GM21526 (cell line): Measurements from ENCODE around the gene FAM131B.

ENCODE experiments used
- ATAC-seq: cut with Tn5 transposase; IDR thresholded peaks from one replicate; pipeline ENCODE4 v1.9.1; 2021; ENCODE audit warnings: moderate library complexity; ENCODE audit not compliant: unreplicated experiment, low FRiP score

Gene FAM131B

DNA sequence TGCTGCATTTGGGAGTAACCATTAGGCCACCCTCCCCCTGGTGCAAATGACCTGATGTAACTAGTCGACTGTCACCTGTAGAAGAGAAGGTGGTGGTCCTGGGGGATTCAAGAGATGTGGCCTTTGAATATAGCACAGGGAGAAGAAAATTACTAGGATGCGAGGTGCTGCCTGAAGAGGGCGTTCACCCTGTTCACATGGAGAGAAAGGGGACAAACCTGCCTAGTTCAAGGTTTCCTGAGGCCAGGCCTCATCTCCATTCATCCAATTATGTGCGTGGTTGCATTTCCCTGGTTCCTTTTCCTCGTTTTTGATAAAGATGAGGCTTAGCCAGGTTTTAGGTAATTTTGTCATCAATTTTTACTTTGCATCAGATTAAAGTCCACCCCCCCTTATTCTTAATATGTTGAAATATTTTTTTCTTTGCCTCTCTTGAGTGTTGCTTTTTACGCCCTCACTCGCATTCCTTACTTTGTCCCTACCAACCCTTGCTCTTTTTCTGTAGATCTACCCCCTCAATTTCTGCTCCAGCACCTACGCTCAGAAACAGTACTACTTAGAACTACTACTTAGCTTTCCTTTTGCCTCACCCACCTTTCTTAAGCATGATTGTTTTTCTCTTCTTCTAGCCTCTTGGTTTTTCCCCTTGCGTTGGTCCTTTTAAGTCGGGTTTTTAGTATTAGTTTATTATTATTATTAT lies 32.9 kb downstream of the FAM131B start:
- ATAC-seq, result no peak

DNA sequence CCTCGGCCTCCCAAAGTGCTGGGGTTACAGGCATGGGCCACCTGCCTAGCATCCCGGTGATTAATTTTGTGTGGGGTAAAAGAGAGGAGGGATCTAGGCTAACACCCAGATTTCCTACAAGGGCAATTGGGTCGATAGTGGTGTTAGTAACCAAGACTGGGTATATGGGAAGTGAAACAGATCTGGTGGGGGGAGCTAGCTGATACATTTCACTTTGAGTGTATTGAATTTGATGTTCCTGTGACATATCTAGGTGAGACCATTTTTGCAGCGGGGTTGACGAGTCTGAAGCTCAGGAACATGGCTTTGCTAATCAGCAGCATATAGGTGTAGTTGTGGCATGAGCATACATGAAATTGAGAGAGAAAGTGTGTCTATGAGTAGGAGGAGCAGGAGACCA lies 34.6 kb downstream of the FAM131B start:
- ATAC-seq, result peak; percentile 68

DNA sequence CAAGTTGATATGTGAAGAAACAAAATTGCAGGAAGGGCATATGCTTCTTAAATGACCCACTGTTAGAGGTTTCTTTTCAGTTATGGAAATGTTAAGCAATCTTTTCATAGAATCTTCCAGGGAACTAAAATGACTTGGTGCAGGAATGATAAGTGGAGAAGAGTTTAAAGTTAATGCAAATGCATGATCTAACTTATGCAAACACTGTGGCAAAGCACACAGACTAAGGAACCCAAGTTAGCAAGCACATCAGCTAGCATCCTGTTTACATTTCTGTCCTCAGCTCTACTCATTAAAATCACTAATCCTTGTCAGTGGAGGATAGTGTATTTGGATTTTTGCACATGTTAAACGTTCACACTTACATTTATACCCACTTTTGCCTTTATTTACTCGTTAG lies 37.3 kb downstream of the FAM131B start:
- no peak for ATAC-seq

DNA sequence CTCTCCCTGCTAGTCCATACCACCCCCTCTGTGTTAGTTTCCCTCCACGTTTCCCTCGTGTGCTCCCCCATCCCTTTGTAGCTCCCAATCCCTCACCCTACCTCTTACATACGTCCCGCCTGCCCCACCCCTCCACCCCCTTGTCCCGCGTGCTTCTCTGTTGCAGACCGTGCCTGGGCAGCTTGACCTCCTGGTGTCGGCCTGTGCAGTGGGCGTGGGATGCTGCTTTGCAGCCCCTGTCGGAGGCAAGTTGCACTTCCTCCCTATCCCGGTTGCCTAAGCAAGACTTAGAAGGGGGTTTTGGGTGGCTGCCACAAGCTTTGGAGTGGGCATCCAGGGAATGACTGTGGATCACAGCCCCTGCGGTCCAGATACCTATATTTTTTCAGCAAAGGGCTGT lies 38.9 kb downstream of the FAM131B start:
- ATAC-seq, result no peak

DNA sequence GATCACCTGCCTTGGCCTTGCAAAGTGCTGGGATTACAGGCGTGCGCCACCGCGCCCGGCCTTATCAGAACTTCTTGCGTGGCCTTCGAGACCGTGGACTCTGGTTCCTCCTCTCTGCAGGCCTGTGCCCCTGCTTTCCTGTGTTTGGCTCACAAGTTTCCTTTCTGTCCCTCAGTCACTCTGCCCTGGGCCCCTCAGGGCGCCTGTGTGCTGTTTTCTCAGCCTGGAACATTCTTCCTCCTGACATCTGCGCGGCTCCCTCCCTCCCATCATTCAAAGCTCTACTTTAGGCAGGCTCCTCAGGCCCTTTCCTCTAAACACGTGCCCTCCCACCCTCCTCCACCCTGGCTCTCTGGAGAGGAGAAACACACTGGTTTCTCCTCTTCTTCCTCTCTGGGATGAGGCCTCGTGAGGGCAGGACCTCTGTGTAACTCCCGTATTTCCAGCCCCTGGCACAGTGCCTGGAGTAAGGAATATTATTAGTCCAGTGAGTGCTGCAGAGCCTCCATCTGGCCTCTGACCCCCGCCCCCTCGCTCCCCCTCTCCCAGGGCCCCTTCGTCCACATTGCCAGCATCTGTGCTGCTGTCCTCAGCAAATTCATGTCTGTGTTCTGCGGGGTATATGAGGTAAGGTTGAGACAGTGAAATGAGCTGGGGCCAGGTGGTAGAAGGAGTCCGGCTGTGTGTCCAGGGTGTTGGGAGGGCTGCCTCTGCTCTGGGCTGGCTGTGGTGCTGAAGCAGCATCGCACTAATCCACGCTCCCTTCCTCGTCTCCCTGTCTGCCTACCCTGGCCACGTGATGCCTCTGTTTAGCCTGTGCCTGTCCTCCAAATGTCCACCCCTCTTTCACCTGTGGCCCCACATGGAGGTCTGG lies 39.5 kb downstream of the FAM131B start:
- no peak for ATAC-seq

DNA sequence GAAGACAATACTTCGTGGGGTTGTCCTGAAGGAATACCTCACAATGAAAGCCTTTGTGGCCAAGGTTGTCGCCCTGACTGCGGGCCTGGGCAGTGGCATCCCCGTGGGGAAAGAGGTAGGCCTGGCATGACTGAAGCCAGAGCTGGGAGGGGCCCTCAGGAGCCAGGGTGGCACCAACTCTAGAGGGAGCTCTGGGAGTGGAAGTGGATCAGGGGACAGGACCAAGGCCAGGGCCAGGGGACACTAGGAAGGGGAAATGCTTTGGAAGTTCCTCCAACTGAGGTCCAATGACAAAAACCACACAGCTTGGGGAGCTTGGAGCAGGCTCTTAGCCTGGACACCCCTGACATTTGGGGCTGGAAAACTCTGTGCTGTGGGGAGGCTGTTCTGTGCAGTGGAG lies 40.8 kb downstream of the FAM131B start:
- ATAC-seq, result no peak

DNA sequence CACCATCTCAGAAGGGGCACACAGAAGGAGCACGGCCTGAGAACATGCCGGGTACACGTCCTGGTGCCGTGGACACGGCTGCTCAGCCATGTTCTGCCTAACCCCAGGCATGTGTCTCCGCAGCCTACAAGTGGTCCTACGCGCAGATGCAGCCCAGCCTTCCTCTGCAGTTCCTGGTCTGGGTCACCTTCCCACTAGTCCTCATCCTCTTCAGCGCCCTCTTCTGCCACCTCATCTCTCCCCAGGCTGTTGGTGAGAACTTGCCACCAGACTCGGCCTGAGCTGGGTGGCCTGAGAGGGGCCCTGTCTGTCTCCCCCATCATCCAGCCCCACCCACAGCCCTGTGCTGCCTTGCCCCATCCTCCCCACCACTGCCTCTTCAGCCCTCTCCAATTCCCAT lies 41.3 kb downstream of the FAM131B start:
- ATAC-seq, result no peak

DNA sequence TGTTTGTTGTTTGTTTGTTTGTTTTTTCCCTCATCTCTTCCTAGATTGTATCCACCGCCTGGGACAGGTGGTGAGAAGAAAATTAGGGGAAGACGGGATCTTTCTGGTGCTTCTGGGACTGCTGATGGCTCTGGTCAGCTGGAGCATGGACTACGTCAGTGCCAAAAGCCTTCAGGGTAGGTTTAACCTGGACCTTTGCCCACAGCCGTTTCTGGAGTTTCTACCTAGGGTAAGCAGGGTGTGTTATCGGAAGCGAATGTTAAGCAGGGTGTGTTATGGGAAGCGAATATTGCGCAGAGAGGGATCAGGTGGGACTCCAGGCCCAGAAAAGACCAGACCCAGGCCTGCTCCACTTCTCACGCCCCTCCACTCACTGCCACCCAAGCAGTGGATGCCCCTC lies 41.9 kb downstream of the FAM131B start:
- no peak for ATAC-seq

DNA sequence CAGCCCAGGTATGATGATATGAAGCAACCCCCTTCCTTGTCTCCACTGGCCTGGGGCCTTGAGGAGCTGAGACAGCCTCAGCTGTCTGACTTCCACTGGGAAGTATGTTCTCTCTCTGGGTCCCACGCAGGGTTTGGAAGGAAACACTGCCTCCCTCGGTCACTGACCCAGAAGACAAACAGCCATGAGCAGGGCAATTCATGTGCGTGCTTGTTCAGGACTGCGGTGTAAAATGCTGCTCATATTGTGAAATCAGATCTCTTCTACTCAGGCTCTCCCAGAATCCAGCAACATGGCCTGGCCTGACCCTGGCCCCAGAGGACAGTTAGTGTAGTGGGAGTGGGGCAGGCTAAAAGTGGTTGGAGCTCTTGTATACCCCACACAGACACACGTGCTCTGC lies 43.9 kb downstream of the FAM131B start:
- ATAC-seq, result no peak

DNA sequence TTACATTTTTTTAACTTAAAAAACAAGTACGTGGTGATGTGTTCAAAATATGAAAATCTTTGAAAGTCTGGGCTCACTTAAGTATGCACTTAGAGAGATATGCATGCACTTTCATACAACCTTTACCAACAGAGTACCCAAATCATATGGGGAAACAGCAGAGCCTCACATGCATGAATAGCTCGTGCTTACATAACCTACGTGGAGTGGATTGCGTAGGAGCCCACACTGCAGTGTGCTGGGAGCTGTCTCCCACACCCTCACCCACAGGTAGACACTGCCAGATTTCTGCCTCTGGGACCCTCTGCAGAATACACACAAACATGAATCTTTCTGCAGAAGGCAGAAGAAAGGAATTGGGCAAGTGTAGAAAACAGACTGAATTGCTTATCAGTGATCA lies 46.0 kb downstream of the FAM131B start:
- ATAC-seq, result no peak

DNA sequence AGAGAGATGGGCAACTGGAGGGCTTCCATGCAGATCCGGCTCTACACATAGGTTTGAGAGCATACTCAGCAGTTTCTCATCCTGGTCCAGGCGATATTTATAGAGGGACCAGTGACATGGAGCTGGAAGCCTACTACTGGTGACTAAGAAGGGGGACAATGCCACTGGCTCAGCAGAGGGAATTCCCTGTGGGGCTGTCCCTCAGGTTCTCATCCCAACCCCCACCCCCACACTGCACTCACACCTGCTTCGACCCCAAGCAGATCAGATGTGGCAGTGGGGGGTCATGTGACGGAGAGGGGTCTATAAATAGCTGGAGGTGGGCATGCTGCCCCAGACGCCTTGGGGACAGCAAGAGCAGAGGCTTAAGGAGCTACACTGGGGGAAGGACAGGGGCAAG lies 46.7 kb downstream of the FAM131B start, which contains the start of gene CLCN1:
Gene CLCN1 (plus strand): TSS at position 336 of the 400 bp plus-strand sequence. CDS start 102 bp downstream, outside the sequence.
- ATAC-seq, result no peak

DNA sequence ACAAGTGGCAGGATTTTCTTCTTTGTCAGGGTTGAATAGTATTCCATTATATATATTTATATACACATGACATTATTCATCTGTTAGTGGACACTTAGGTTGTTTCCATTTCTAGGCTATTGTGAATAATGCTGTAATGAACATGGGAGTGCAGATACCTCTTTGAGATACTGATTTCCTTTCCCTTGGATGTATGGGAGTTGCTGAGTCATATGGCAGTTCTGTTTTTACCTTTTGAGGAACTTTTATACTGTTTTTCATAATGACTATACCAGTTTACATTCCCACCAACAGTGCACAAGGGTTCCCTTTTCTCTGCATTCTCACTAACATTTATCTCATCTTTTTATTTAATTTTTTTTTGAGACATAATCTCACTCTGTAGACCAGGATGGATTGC lies 48.4 kb downstream of the FAM131B start:
- ATAC-seq, result no peak

DNA sequence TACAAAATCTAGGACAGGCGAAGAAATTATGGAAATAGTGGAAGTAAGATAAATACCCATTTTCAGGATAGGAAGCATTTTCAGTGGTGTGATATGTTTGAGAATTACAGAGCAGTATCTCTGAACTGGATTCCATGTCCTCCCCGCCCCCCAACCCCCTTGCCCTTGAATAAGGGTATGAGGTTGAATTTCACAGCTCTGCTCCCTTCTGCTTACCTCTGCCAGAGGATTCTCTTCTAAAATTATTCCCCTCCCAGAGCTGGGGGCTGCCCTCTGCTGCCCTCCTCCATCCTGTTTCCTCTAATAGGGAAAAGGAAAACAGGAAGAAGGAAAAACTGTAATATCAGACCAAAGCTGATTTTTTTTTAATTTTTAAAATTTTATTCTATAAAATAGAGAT lies 53.9 kb downstream of the FAM131B start:
- ATAC-seq, result no peak

DNA sequence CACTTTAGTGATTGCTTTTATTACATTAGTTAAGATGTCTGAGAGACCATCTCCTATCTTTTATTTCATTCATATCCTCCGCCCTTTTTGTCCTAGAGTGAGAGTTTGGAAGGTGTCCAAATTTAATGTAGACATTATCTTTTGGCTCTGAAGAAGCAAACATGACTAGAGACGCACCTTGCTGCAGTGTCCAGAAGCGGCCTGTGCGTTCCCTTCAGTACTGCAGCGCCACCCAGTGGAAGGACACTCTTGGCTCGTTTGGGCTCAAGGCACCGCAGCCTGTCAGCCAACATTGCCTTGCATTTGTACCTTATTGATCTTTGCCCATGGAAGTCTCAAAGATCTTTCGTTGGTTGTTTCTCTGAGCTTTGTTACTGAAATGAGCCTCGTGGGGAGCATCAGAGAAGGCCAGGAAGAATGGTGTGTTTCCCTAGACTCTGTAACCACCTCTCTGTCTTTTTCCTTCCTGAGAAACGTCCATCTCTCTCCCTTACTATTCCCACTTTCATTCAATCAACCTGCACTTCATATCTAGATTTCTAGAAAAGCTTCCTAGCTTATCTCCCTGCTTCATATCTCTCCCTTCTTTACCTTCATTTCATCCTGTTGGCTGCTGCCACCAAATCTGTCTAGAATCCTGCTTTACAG lies 57.0 kb downstream of the FAM131B start:
- ATAC-seq, result no peak

DNA sequence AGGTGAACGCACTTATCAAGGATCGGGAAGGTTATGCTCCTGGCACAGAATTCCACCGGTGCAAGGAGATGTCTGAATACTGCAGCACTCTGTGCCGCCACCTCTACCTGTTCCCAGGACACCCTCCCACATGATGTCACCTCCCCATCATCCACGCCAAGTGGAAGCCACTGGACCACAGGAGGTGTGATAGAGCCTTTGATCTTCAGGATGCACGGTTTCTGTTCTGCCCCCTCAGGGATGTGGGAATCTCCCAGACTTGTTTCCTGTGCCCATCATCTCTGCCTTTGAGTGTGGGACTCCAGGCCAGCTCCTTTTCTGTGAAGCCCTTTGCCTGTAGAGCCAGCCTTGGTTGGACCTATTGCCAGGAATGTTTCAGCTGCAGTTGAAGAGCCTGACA lies 57.6 kb downstream of the FAM131B start:
- ATAC-seq, result no peak

DNA sequence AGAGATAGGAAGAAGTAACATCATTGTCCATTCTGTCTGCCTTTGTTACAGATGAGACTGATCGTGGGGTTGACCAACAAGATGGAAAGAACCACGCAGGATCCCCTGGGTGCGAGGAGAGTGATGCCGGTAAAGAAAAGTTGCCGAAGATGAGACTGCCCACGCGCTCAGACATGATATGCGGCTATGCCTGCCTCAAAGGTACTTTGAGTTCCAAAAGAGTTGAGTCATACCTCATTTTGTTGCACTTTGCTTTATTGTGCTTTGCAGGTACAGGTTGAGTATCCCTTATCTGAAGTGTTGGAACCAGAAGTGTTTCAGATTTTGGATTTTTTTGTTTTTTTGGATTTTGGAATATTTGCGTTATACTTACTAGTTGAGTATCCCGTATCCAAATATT lies 58.8 kb downstream of the FAM131B start:
- no peak for ATAC-seq
